ENCODE measurements around the gene CTNNA2.

The CTNNA2 gene

DNA sequence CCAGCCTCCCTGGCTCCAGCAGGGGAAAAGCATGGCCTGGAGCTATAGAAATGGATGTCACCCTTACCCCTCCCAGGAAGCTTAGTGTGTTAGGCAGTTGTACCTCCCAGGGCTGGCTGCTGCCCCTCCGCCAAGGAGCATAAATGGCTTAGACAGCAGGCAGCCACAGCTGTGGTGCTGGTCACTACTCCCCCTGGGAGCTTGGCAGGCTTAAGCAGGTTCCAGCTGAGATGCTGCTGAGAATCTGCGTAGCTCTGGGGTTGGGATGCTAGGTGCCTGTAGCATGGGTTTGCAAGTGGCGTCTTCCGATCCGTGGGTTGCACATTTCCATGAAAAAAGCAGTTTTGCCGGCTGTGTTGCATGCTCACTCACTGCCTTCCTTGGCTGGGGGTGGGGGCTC, 369.7 kb downstream of the CTNNA2 start:
- no peak for TF ChIP-seq POLR2AphosphoS5 (IDR thresholded peaks at IDR 0.05; ENCODE audit: low read depth, low read length)
- TF ChIP-seq, protein P1, sequence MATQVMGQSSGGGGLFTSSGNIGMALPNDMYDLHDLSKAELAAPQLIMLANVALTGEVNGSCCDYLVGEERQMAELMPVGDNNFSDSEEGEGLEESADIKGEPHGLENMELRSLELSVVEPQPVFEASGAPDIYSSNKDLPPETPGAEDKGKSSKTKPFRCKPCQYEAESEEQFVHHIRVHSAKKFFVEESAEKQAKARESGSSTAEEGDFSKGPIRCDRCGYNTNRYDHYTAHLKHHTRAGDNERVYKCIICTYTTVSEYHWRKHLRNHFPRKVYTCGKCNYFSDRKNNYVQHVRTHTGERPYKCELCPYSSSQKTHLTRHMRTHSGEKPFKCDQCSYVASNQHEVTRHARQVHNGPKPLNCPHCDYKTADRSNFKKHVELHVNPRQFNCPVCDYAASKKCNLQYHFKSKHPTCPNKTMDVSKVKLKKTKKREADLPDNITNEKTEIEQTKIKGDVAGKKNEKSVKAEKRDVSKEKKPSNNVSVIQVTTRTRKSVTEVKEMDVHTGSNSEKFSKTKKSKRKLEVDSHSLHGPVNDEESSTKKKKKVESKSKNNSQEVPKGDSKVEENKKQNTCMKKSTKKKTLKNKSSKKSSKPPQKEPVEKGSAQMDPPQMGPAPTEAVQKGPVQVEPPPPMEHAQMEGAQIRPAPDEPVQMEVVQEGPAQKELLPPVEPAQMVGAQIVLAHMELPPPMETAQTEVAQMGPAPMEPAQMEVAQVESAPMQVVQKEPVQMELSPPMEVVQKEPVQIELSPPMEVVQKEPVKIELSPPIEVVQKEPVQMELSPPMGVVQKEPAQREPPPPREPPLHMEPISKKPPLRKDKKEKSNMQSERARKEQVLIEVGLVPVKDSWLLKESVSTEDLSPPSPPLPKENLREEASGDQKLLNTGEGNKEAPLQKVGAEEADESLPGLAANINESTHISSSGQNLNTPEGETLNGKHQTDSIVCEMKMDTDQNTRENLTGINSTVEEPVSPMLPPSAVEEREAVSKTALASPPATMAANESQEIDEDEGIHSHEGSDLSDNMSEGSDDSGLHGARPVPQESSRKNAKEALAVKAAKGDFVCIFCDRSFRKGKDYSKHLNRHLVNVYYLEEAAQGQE (IDR thresholded peaks at IDR 0.05; ENCODE audit: insufficient read depth in 1 of 2, low read depth in 2 of 2, low read length in 2 of 2) = no peak

DNA sequence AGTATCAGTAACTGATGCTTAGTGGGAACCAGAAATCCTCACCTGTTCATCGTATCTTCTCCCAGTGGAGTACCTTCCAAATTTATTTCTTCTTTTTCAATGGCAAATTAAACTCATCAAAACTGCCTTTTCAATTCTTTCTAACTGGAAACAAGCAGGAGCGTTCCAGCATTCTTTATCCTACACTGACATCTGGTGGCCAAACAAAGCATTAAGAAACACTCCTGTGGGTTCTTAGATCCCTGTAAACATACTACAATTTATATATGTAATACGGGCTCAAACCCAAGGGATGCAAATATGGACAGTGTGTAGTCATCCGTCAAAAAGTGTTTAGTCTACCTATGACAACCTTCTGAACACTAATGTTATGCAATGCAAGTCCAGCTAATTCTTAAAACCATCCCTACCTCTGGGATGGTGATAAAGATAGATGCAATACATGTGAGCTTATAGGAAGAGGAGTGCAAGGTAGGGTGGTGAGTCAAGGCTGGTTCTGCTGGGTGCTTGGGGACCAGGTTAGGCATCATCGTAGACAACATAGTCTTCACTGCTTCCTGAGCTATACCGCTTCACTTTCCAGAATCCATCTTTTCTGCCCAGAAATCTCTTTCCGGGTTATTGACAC, 375.0 kb downstream of the CTNNA2 start:
- TF ChIP-seq POLR2AphosphoS5 (IDR thresholded peaks at IDR 0.05; ENCODE audit: low read depth, low read length) = no peak
- no peak for TF ChIP-seq TAF1 (IDR thresholded peaks at IDR 0.05; ENCODE audit: borderline replicate concordance, insufficient read depth, low read length)
- TF ChIP-seq, protein P1 (IDR thresholded peaks at IDR 0.05; ENCODE audit: insufficient read depth in 1 of 2, low read depth in 2 of 2, low read length in 2 of 2) = no peak
- no peak for TF ChIP-seq SIN3A (IDR thresholded peaks at IDR 0.05; ENCODE audit: borderline replicate concordance, insufficient read depth, low read length)

DNA sequence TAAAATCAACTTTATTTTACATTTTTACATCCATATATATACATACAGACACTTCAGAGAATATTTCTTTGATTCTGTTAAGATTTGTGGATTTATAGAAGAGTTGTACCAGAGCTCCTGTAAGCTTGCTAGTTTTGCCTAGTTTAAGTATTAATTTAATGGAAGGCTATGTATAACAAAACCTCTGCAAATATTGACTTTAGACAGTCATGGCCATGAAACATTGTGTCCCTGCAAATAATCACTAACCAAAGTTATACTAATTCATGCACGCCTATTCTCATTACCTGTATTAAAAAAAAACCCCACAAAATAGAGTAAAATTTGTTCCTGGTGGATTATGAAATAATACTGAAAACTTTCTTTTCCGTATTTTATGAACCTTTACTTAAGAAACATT, 379.3 kb downstream of the CTNNA2 start:
- TF ChIP-seq POLR2AphosphoS5 (IDR thresholded peaks at IDR 0.05; ENCODE audit: low read depth, low read length) (no peak), TAF1 (IDR thresholded peaks at IDR 0.05; ENCODE audit: borderline replicate concordance, insufficient read depth, low read length) (no peak), FOXP2 (optimal IDR thresholded peaks at IDR 0.05; ENCODE audit: borderline replicate concordance, extremely low read depth, extremely low read length, insufficient read depth) (no peak), SIN3A (IDR thresholded peaks at IDR 0.05; ENCODE audit: borderline replicate concordance, insufficient read depth, low read length) (no peak)
- TF ChIP-seq, protein P1 (IDR thresholded peaks at IDR 0.05; ENCODE audit: insufficient read depth in 1 of 2, low read depth in 2 of 2, low read length in 2 of 2) = no peak

DNA sequence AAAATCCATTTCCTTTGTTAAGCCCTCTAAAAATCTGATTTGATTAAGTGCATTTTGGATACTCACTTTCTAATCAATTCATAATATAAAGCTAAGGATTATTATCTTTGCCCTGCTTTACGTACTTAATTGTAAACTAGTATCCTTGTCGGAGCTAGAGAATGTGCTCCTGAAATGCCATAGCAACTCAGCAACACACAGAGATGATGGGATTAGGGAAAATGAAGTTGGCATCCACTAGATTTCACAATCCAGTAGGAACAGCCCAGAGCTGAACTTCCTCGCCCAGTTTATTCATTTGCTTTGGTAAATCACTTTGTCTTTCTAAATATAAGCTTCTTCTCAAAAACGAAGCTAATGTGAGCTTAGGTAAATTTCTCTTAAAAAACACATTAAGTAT, 386.3 kb downstream of the CTNNA2 start:
- TF ChIP-seq POLR2AphosphoS5 (IDR thresholded peaks at IDR 0.05; ENCODE audit: low read depth, low read length) (no peak), FOXP2 (optimal IDR thresholded peaks at IDR 0.05; ENCODE audit: borderline replicate concordance, extremely low read depth, extremely low read length, insufficient read depth) (no peak), TAF1 (IDR thresholded peaks at IDR 0.05; ENCODE audit: borderline replicate concordance, insufficient read depth, low read length) (no peak), SIN3A (IDR thresholded peaks at IDR 0.05; ENCODE audit: borderline replicate concordance, insufficient read depth, low read length) (no peak)
- TF ChIP-seq, protein P1 (IDR thresholded peaks at IDR 0.05; ENCODE audit: insufficient read depth in 1 of 2, low read depth in 2 of 2, low read length in 2 of 2) = no peak

DNA sequence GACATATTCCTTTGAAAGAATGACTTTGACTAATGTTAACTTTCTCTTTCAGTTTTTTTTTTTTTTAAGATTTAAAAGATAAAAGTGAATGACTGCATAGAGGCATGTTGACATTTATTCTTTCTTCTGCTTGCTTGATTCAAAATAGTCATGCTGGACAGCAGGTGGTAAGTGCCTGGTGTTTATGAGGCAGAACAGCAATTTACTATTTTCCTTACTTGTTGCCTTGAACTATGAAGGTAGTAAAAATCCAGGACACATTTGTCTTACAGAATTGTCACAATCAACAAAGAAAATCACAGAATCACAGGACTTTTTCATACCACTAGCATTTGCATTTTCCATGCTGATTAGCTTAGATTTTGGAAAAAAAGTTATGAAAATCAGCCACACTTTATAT, 388.3 kb downstream of the CTNNA2 start:
- TF ChIP-seq POLR2AphosphoS5 (IDR thresholded peaks at IDR 0.05; ENCODE audit: low read depth, low read length) (no peak), FOXP2 (optimal IDR thresholded peaks at IDR 0.05; ENCODE audit: borderline replicate concordance, extremely low read depth, extremely low read length, insufficient read depth) (no peak), TAF1 (IDR thresholded peaks at IDR 0.05; ENCODE audit: borderline replicate concordance, insufficient read depth, low read length) (no peak), SIN3A (IDR thresholded peaks at IDR 0.05; ENCODE audit: borderline replicate concordance, insufficient read depth, low read length) (no peak)
- TF ChIP-seq, protein P1 (IDR thresholded peaks at IDR 0.05; ENCODE audit: insufficient read depth in 1 of 2, low read depth in 2 of 2, low read length in 2 of 2) = no peak
